Adrenal gland (tissue), 12 donors: ENCODE measurements around the gene WSCD2. TPM values are rescaled to one million over a fixed set of nuclear protein-coding genes. Genes with fewer than 3 reads are reported as not detected.

Experiments used
- DNase-seq, 7 donors: peaks; one replicate each; pipeline ENCODE4 v3.0.0-alpha.2; 2019 to 2020
- H3K27ac ChIP-seq, 5 donors: fragments of 200-600 bp; sonication (generic) in 4 of 5; 1 replicate in 3 of 5; 2 replicates in 2 of 5; pipeline versions ENCODE4 v1.5.1 to v1.8.0; 2016 to 2020; ENCODE audit warnings: mild to moderate bottlenecking in 1 of 5
- H3K27me3 ChIP-seq: fragments of 200-600 bp; 2 replicates; pipeline ENCODE4 v1.8.0; 2021
- H3K36me3 ChIP-seq, 2 donors: fragments of 200-600 bp; replicated peaks in 1 of 2; 1 replicate in 1 of 2; 2 replicates in 1 of 2; pipeline versions ENCODE4 v1.5.1 to v1.8.0; 2018 to 2022
- H3K4me1 ChIP-seq, 2 donors: fragments of 200-600 bp; replicated peaks in 1 of 2; 1 replicate in 1 of 2; 2 replicates in 1 of 2; pipeline versions ENCODE4 v1.5.1 to v1.8.0; 2018 to 2021
- H3K4me3 ChIP-seq, 4 donors: fragments of 200-600 bp; sonication (generic) in 3 of 4; one replicate each; pipeline ENCODE4 v1.5.1; 2016 to 2018
- H3K9me3 ChIP-seq, 3 donors: fragments of 200-600 bp; sonication (generic) in 1 of 3; replicated peaks in 1 of 3; 1 replicate in 2 of 3; 2 replicates in 1 of 3; pipeline versions ENCODE4 v1.5.1 to v1.8.0; 2016 to 2021
- POLR2A ChIP-seq, 2 donors: fragments of 450-650 bp; IDR thresholded peaks; one replicate each; pipeline ENCODE4 v1.6.1; 2017; ENCODE audit warnings: antibody characterized with exemption in 2 of 2, mild to moderate bottlenecking in 2 of 2, moderate library complexity in 1 of 2
- WGBS, 4 donors: extraction: QIAGEN DNeasy Blood & Tissue Kit in 2 of 4; methylation state at CpG; one replicate each; pipeline versions ENCODE4 v1.1.5 to v1.1.7; 2013 to 2017; 5-methylcytosine and 5-hydroxymethylcytosine counted together
- intact Hi-C, 2 donors: fragments of 100-400 bp; cut with DNase I; formaldehyde crosslinking; loops; one replicate each; pipeline versions ENCODE4 v1.14.1 to v1.15.0; 2022 to 2023
- polyA plus RNA-seq, 3 donors: library from polyadenylated mRNA; stranded (reverse); fragments of 200-250 nt in 2 of 3; fragments of 350-450 nt in 1 of 3; fragmentation: Illumina TruSeq in 1 of 3; extraction: RNeasy Lipid Tissue Mini Kit (QIAGEN cat#74804) in 1 of 3; gene quantifications; one replicate each; pipeline ENCODE4 v1.2.3, GENCODE V29; 2013 to 2014
- total RNA-seq, 9 donors: library from RNA; depleted of rRNA in 4 of 9; stranded (reverse); fragments of >200 nt in 4 of 9; fragments of 120-200 nt in 1 of 9; fragmentation: NEBNext Ultra II Directional in 1 of 9; extraction: Animal tissue kit (Norgen Biotek cat#: 25700) in 1 of 9; gene quantifications; one replicate each; pipeline versions ENCODE4 v1.1.0 to v1.2.4, GENCODE V29; 2013 to 2023
- TF ChIP-seq, protein P1 (sequence below), 6 experiments: fragments of 450-650 bp in 4 of 6; fragments of 200-600 bp in 2 of 6; sonication (generic) in 1 of 6; IDR thresholded peaks; 1 replicate in 5 of 6; 2 replicates in 1 of 6; pipeline versions ENCODE4 v1.5.1 to v1.8.0; 2016 to 2021; ENCODE audit warnings: antibody characterized with exemption in 6 of 6, mild to moderate bottlenecking in 2 of 6, moderate library complexity in 1 of 6
- donor health status: healthy with polysubstance abuse.
- donor health status: Bipolar disorder and iron deficiency.
- donor health status: DM: yes; HTN: yes; CAD: no.
- donor health status: DM: no; HTN: no; CAD: no.
- donor health status: DM: no; HTN: no; CAD: no.
- donor health status: DM: yes; HTN: yes; CAD: no.

Gene WSCD2
- total and polyA plus RNA-seq, 12 donors, result 0.18 to 2.9 (median 0.69) TPM

DNA sequence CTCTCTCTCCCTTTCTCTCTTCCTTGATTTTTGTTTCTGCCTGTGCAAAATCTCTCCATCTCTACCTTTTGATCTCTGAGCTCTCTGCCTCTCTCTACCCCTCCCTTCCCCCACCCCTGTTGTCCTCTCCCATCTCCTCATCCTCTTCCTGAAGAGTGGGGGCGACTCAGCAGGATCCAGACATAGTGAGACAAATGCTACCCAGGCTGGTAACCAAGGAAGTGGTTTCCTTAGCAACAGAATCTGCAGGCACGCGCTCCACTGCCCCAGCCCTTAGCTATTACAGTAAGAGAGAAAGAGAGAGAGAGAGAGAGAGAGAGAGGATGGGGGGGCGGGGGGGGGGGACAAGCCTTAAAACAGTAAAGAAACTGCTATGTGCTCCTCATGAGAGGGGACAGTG is 124.5 kb downstream of the WSCD2 start:
- TF ChIP-seq, protein P1, sequence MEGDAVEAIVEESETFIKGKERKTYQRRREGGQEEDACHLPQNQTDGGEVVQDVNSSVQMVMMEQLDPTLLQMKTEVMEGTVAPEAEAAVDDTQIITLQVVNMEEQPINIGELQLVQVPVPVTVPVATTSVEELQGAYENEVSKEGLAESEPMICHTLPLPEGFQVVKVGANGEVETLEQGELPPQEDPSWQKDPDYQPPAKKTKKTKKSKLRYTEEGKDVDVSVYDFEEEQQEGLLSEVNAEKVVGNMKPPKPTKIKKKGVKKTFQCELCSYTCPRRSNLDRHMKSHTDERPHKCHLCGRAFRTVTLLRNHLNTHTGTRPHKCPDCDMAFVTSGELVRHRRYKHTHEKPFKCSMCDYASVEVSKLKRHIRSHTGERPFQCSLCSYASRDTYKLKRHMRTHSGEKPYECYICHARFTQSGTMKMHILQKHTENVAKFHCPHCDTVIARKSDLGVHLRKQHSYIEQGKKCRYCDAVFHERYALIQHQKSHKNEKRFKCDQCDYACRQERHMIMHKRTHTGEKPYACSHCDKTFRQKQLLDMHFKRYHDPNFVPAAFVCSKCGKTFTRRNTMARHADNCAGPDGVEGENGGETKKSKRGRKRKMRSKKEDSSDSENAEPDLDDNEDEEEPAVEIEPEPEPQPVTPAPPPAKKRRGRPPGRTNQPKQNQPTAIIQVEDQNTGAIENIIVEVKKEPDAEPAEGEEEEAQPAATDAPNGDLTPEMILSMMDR (IDR thresholded peaks at IDR 0.05), result no peak
- no peak for TF ChIP-seq POLR2A (IDR thresholded peaks at IDR 0.05)
- no peaks in the 10 kb centered on the region for H3K4me1 ChIP-seq
- WGBS, 4 donors, result 0 to 4% (median 1%) methylated on average over 3 to 4 of the region's 4 CpGs
- no peaks in the 10 kb centered on the region for H3K9me3 ChIP-seq
- H3K36me3 ChIP-seq, result no peaks in the 10 kb centered on the region
- peaks cover 3% of the 10 kb centered on the region for H3K27me3 ChIP-seq
- no peak overlapping the region for H3K27ac ChIP-seq
- intact Hi-C loops, result no loop called here
- DNase-seq, result no peak
- no peak overlapping the region for H3K4me3 ChIP-seq

DNA sequence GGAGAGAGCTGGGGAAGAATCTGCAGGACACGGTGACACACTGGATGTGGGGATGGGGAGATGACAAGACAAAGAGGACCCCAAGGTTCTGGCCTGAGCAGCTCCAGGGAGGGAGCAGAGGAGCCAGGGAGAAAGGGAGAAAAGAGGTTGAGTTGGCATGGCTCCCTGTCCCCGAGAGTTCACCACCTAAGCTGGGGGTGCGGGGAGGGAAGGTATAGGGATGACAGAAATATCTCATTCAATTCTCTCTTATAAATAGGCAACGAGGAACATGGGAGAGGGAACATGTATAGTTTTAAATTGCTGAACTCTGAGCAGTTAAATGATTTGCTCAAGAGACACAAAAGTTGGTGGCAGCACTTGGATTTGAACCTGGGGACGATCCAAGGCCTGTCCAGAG is 124.9 kb downstream of the WSCD2 start:
- no peaks in the 10 kb centered on the region for H3K36me3 ChIP-seq
- no peak for DNase-seq
- intact Hi-C loops, result no loop called here
- H3K27ac ChIP-seq, result no peak overlapping the region
- WGBS, 4 donors, result 47 to 60% (median 49%) methylated on average over 5 of the region's 5 CpGs
- TF ChIP-seq, protein P1 (IDR thresholded peaks at IDR 0.05), result no peak
- no peak for TF ChIP-seq POLR2A (IDR thresholded peaks at IDR 0.05)
- no peak overlapping the region for H3K4me3 ChIP-seq
- peaks cover 3% of the 10 kb centered on the region for H3K27me3 ChIP-seq
- H3K9me3 ChIP-seq, result no peaks in the 10 kb centered on the region
- H3K4me1 ChIP-seq, result no peaks in the 10 kb centered on the region

DNA sequence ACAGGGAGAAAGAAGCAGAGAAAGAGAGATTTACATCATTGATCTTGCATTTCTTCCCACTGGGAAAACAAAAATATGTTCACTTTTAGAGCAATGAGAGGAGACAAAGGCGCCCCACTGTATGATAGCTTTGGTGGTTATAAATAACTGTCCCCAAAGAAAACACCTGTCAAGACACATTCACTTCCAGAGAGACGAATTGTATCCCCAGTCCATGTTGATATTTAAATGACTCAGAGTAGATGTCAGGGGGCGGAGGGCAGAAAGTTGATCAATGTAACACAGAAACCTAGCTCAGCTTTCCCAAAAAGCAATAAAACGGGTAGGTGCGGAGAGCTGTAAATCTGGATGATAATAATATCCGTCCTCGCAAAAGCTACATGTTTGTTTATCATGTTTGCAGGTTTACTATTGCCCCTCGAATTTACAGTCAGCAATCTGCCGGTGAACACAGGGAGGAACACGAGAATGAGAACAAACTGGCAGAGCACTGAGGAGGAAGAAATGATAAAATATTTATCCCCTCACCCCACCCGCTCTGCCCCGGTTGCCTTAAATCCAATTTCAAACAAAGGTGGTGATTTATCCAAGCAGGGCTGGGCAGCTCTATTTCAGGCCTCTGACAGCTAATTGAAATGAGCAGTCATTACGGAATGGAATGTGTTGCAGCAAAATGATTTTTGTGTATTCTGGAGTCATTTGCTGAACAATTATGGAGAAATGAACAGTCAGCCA is 125.6 kb downstream of the WSCD2 start:
- H3K4me1 ChIP-seq, result no peaks in the 10 kb centered on the region
- TF ChIP-seq, protein P1 (IDR thresholded peaks at IDR 0.05), result no peak
- TF ChIP-seq POLR2A (IDR thresholded peaks at IDR 0.05), result no peak
- no peaks in the 10 kb centered on the region for H3K9me3 ChIP-seq
- no peak for DNase-seq
- intact Hi-C loops, result no loop called here
- H3K36me3 ChIP-seq, result no peaks in the 10 kb centered on the region
- WGBS, 4 donors, result 41 to 50% (median 42%) methylated on average over 13 of the region's 13 CpGs
- no peak overlapping the region for H3K4me3 ChIP-seq
- peaks cover 3% of the 10 kb centered on the region for H3K27me3 ChIP-seq
- no peak overlapping the region for H3K27ac ChIP-seq

DNA sequence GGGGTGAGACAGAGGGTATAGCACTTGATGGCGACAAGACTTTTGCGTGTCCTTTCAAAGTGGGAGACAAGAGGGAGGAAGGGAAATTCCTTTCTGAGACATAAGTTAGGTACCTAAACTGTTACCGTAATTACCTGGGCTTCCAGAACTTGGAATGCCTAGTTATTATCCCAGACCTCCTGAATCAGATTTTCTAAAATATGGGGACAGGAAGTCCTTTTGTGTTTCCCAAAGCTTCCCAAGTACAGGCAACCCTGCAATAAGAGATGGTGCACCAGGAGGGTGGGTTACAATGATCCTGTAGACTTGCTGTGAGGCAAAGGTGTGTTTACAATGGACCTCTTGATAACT is 126.1 kb downstream of the WSCD2 start:
- TF ChIP-seq, protein P1 (IDR thresholded peaks at IDR 0.05), result no peak
- no peak for TF ChIP-seq POLR2A (IDR thresholded peaks at IDR 0.05)
- no peaks in the 10 kb centered on the region for H3K4me1 ChIP-seq
- WGBS, 4 donors, result 61 to 75% (median 63%) methylated on average over 3 of the region's 3 CpGs
- intact Hi-C loops, result no loop called here
- H3K36me3 ChIP-seq, result no peaks in the 10 kb centered on the region
- H3K27me3 ChIP-seq, result peaks cover 3% of the 10 kb centered on the region
- no peak for DNase-seq
- H3K4me3 ChIP-seq, result no peak overlapping the region
- H3K9me3 ChIP-seq, result peaks cover 0 to 3% (median 0%) of the 10 kb centered on the region in 3 donors
- H3K27ac ChIP-seq, result no peak overlapping the region
